HepG2 (cell line): Measurements from ENCODE around the gene CLDN3. TPM values are rescaled to one million over a fixed set of nuclear protein-coding genes. Genes with fewer than 3 reads are reported as not detected.

Source experiments
- CHCHD3 ChIP-seq: sonication (generic); formaldehyde crosslinking; IDR thresholded peaks from 2 replicates; pipeline ENCODE4 v1.8.0; 2022; ENCODE audit warnings: mild to moderate bottlenecking, missing genetic modification reagents, moderate library complexity
- DNMT1 ChIP-seq: sonication (generic); formaldehyde crosslinking; IDR thresholded peaks from 2 replicates; pipeline ENCODE4 v1.5.1; 2020; ENCODE audit warnings: mild to moderate bottlenecking, missing genetic modification reagents
- FOXK1 ChIP-seq: sonication (generic); formaldehyde crosslinking; IDR thresholded peaks from 2 replicates; pipeline ENCODE4 v1.4.0; 2020; ENCODE audit warnings: low read depth, missing genetic modification reagents, borderline replicate concordance
- GPN1 ChIP-seq: sonication (generic); formaldehyde crosslinking; IDR thresholded peaks from 2 replicates; pipeline ENCODE4 v1.5.1; 2020; ENCODE audit warnings: missing genetic modification reagents, borderline replicate concordance
- HNRNPK ChIP-seq: fragments of 200-400 bp; formaldehyde crosslinking; IDR thresholded peaks from 2 replicates; pipeline ENCODE4 v1.6.1; 2018; ENCODE audit warnings: low read length, low read depth, moderate library complexity, mild to moderate bottlenecking; ENCODE audit not compliant: poor library complexity, severe bottlenecking
- KLF11 ChIP-seq: IDR thresholded peaks from 2 replicates; pipeline ENCODE4 v1.6.1; 2016; ENCODE audit warnings: missing compliant biosample characterization
- MAF1 ChIP-seq: sonication (generic); formaldehyde crosslinking; IDR thresholded peaks from 2 replicates; pipeline ENCODE4 v1.5.0; 2020; ENCODE audit warnings: missing genetic modification reagents, borderline replicate concordance
- MIXL1 ChIP-seq: IDR thresholded peaks from 2 replicates; pipeline ENCODE4 v1.6.1; 2016
- MTF2 ChIP-seq: sonication (generic); formaldehyde crosslinking; IDR thresholded peaks from 2 replicates; pipeline ENCODE4 v1.5.0; 2020; ENCODE audit warnings: missing genetic modification reagents, borderline replicate concordance
- NBN ChIP-seq: fragments of 450-650 bp; conservative IDR thresholded peaks from 2 replicates; pipeline ENCODE4 v1.6.1; 2017
- POLR2AphosphoS2 ChIP-seq: IDR thresholded peaks from 2 replicates; pipeline ENCODE4 v1.6.1; 2011; ENCODE audit warnings: low read depth, low read length, improper control_type of control experiment
- RAD51 ChIP-seq: fragments of 450-650 bp; IDR thresholded peaks from 2 replicates; pipeline ENCODE4 v1.6.1; 2016; ENCODE audit warnings: borderline replicate concordance
- RELA ChIP-seq: sonication (generic); formaldehyde crosslinking; IDR thresholded peaks from 2 replicates; pipeline ENCODE4 v1.4.0; 2020; ENCODE audit warnings: missing genetic modification reagents
- RXRB ChIP-seq: IDR thresholded peaks from 2 replicates; pipeline ENCODE4 v1.6.1; 2016; ENCODE audit warnings: borderline replicate concordance, missing genetic modification reagents, missing compliant biosample characterization
- SALL1 ChIP-seq: sonication (generic); formaldehyde crosslinking; IDR thresholded peaks from 2 replicates; pipeline ENCODE4 v1.8.0; 2022; ENCODE audit warnings: mild to moderate bottlenecking, missing genetic modification reagents
- SOX13 ChIP-seq, 3 experiments: fragments of 450-650 bp in 1 of 3; sonication (generic) in 1 of 3; formaldehyde crosslinking in 1 of 3; IDR thresholded peaks in 2 of 3; conservative IDR thresholded peaks in 1 of 3; 2 replicates each; pipeline versions ENCODE4 v1.5.0 to v1.6.1; 2016 to 2020; ENCODE audit warnings: antibody characterized with exemption in 1 of 3, mild to moderate bottlenecking in 1 of 3, missing compliant biosample characterization in 1 of 3, missing genetic modification reagents in 1 of 3, moderate library complexity in 1 of 3
- ZIK1 ChIP-seq: sonication (generic); formaldehyde crosslinking; IDR thresholded peaks from 2 replicates; pipeline ENCODE4 v1.5.0; 2020; ENCODE audit warnings: mild to moderate bottlenecking, low read depth, missing genetic modification reagents, borderline replicate concordance
- ZNF205 ChIP-seq: IDR thresholded peaks from 2 replicates; pipeline ENCODE4 v1.6.1; 2018; ENCODE audit warnings: missing biosample characterization, missing genetic modification reagents
- ZNF282 ChIP-seq: fragments of 450-650 bp; IDR thresholded peaks from 2 replicates; pipeline ENCODE4 v1.6.1; 2018; ENCODE audit not compliant: partially characterized antibody
- ZNF652 ChIP-seq: IDR thresholded peaks from 2 replicates; pipeline ENCODE4 v1.6.1; 2016; ENCODE audit warnings: low read depth, borderline replicate concordance
- ZNF674 ChIP-seq: sonication (generic); formaldehyde crosslinking; IDR thresholded peaks from 2 replicates; pipeline ENCODE4 v1.5.0; 2020; ENCODE audit warnings: low read depth, mild to moderate bottlenecking, missing genetic modification reagents
- ZNF703 ChIP-seq: sonication (generic); formaldehyde crosslinking; IDR thresholded peaks from 2 replicates; pipeline ENCODE4 v1.5.1; 2020; ENCODE audit warnings: missing genetic modification reagents, mild to moderate bottlenecking, moderate library complexity, borderline replicate concordance
- ZNF709 ChIP-seq: sonication (generic); formaldehyde crosslinking; IDR thresholded peaks from 2 replicates; pipeline ENCODE4 v1.5.0; 2020; ENCODE audit warnings: mild to moderate bottlenecking, missing genetic modification reagents
- ZNF782 ChIP-seq: sonication (generic); formaldehyde crosslinking; IDR thresholded peaks from 2 replicates; pipeline ENCODE4 v1.4.0; 2020; ENCODE audit warnings: missing genetic modification reagents, mild to moderate bottlenecking, borderline replicate concordance
- ZSCAN20 ChIP-seq: sonication (generic); formaldehyde crosslinking; IDR thresholded peaks from 2 replicates; pipeline ENCODE4 v1.4.0; 2020; ENCODE audit warnings: missing genetic modification reagents, mild to moderate bottlenecking, borderline replicate concordance
- polyA plus RNA-seq, 8 experiments: library from polyadenylated mRNA; depleted of rRNA in 3 of 8; stranded (reverse) in 7 of 8; unstranded in 1 of 8; fragments of >200 nt; fragmentation: Illumina TruSeq in 4 of 8; extraction: Trizol in 4 of 8; gene quantifications; 2 replicates each; pipeline versions ENCODE4 v1.2.1 to v1.2.3, GENCODE V29; 2011 to 2016; ENCODE audit warnings: low read depth in 4 of 8, missing spikeins in 1 of 8, mixed read lengths in 1 of 8; ENCODE audit not compliant: insufficient read depth in 1 of 8
- total RNA-seq, 5 experiments: library from RNA; depleted of rRNA; stranded (reverse); fragments of >200 nt; fragmentation: Illumina TruSeq; extraction: Trizol; gene quantifications; 2 replicates each; pipeline ENCODE4 v1.2.3, GENCODE V29; 2016; ENCODE audit warnings: low read depth in 1 of 5
- TF ChIP-seq, protein P1 (sequence below): fragments of 450-650 bp; IDR thresholded peaks from 2 replicates; pipeline ENCODE4 v1.6.1; 2017
- TF ChIP-seq, protein P2 (sequence below): sonication (generic); formaldehyde crosslinking; IDR thresholded peaks from 2 replicates; pipeline ENCODE4 v1.9.0; 2021; ENCODE audit warnings: missing genetic modification reagents, borderline replicate concordance
- TF ChIP-seq, protein P3 (sequence below): sonication (generic); formaldehyde crosslinking; IDR thresholded peaks from 2 replicates; pipeline ENCODE4 v1.5.1; 2020; ENCODE audit warnings: mild to moderate bottlenecking, moderate library complexity, missing genetic modification reagents

Gene CLDN3
- total and polyA plus RNA-seq, 2 of the 13 experiments (the other 11 are each of a cell fraction or from before 2014, with no cell fraction given): 0.31 to 0.51 TPM

DNA sequence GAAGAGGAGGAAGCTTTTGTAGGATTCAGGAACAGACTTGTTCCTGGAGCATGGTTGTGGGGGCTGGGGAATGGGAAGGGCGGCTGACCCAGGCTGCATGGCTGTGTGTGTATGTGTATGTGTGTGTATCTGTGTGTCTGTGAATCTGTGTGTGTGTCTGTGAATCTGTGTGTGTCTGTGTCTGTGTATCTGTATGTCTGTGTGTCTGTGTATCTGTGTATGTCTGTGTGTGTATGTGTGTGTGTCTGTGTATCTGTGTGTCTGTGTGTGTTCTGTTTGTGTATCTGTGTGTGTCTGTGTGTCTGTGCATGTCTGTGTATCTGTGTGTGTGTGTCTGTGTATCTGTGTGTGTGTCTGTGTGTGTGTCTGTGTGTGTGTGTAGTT, 44.0 kb downstream of the CLDN3 start (continued):
- TF ChIP-seq ZNF652 (CRISPR knock-in tag): no peak
- TF ChIP-seq ZNF703 (CRISPR knock-in tag): no peak
- TF ChIP-seq CHCHD3 (CRISPR knock-in tag): 0 out of 2 replicates have a peak, but pooled peaks have one; percentile 14
- TF ChIP-seq POLR2AphosphoS2: no peak
- no peak for TF ChIP-seq ZNF782 (CRISPR knock-in tag)
- TF ChIP-seq, protein P1, sequence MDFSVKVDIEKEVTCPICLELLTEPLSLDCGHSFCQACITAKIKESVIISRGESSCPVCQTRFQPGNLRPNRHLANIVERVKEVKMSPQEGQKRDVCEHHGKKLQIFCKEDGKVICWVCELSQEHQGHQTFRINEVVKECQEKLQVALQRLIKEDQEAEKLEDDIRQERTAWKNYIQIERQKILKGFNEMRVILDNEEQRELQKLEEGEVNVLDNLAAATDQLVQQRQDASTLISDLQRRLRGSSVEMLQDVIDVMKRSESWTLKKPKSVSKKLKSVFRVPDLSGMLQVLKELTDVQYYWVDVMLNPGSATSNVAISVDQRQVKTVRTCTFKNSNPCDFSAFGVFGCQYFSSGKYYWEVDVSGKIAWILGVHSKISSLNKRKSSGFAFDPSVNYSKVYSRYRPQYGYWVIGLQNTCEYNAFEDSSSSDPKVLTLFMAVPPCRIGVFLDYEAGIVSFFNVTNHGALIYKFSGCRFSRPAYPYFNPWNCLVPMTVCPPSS: 0 out of 2 replicates have a peak, but pooled peaks have one; percentile 59
- peak; percentile 11; the same call in 1 of the 2 replicates for TF ChIP-seq RAD51
- no peak for TF ChIP-seq ZIK1 (CRISPR knock-in tag)
- no peak for TF ChIP-seq MIXL1 (CRISPR knock-in tag)
- no peak for TF ChIP-seq RXRB (CRISPR knock-in tag)
- TF ChIP-seq ZNF674: no peak
- no peak for TF ChIP-seq DNMT1 (CRISPR knock-in tag)
- no peak for TF ChIP-seq KLF11 (CRISPR knock-in tag)
- TF ChIP-seq ZNF282: peak; percentile 53
- no peak for TF ChIP-seq ZNF709 (CRISPR knock-in tag)
- no peak for TF ChIP-seq SOX13 (IDR thresholded peaks at IDR 0.05)
- no peak for TF ChIP-seq SOX13 (CRISPR knock-in tag; conservative IDR thresholded peaks at IDR 0.05 in 1 of 2, IDR thresholded peaks at IDR 0.05 in 1 of 2)
- no peak for TF ChIP-seq MTF2 (CRISPR knock-in tag)
- no peak for TF ChIP-seq HNRNPK
- TF ChIP-seq SALL1 (CRISPR knock-in tag): peak; percentile 1; the same call in 1 of the 2 replicates
- TF ChIP-seq MAF1 (CRISPR knock-in tag): no peak
- TF ChIP-seq, protein P2, sequence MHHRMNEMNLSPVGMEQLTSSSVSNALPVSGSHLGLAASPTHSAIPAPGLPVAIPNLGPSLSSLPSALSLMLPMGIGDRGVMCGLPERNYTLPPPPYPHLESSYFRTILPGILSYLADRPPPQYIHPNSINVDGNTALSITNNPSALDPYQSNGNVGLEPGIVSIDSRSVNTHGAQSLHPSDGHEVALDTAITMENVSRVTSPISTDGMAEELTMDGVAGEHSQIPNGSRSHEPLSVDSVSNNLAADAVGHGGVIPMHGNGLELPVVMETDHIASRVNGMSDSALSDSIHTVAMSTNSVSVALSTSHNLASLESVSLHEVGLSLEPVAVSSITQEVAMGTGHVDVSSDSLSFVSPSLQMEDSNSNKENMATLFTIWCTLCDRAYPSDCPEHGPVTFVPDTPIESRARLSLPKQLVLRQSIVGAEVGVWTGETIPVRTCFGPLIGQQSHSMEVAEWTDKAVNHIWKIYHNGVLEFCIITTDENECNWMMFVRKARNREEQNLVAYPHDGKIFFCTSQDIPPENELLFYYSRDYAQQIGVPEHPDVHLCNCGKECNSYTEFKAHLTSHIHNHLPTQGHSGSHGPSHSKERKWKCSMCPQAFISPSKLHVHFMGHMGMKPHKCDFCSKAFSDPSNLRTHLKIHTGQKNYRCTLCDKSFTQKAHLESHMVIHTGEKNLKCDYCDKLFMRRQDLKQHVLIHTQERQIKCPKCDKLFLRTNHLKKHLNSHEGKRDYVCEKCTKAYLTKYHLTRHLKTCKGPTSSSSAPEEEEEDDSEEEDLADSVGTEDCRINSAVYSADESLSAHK (CRISPR knock-in tag): no peak
- no peak for TF ChIP-seq GPN1 (CRISPR knock-in tag)
- TF ChIP-seq ZSCAN20 (CRISPR knock-in tag): no peak
- no peak for TF ChIP-seq ZNF205
- TF ChIP-seq, protein P3, sequence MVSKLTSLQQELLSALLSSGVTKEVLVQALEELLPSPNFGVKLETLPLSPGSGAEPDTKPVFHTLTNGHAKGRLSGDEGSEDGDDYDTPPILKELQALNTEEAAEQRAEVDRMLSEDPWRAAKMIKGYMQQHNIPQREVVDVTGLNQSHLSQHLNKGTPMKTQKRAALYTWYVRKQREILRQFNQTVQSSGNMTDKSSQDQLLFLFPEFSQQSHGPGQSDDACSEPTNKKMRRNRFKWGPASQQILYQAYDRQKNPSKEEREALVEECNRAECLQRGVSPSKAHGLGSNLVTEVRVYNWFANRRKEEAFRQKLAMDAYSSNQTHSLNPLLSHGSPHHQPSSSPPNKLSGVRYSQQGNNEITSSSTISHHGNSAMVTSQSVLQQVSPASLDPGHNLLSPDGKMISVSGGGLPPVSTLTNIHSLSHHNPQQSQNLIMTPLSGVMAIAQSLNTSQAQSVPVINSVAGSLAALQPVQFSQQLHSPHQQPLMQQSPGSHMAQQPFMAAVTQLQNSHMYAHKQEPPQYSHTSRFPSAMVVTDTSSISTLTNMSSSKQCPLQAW (CRISPR knock-in tag): 0 out of 2 replicates have a peak, but pooled peaks have one; percentile 4
- no peak for TF ChIP-seq FOXK1 (CRISPR knock-in tag)
- TF ChIP-seq RELA (CRISPR knock-in tag): no peak
- TF ChIP-seq NBN: peak; percentile 95
